ENCODE results near the gene PPIF. TPM values are rescaled to one million over a fixed set of nuclear protein-coding genes. Genes with fewer than 3 reads are reported as not detected.

Gene PPIF
- 25.6 and 60.7 TPM in 2 replicates for total RNA-seq

DNA sequence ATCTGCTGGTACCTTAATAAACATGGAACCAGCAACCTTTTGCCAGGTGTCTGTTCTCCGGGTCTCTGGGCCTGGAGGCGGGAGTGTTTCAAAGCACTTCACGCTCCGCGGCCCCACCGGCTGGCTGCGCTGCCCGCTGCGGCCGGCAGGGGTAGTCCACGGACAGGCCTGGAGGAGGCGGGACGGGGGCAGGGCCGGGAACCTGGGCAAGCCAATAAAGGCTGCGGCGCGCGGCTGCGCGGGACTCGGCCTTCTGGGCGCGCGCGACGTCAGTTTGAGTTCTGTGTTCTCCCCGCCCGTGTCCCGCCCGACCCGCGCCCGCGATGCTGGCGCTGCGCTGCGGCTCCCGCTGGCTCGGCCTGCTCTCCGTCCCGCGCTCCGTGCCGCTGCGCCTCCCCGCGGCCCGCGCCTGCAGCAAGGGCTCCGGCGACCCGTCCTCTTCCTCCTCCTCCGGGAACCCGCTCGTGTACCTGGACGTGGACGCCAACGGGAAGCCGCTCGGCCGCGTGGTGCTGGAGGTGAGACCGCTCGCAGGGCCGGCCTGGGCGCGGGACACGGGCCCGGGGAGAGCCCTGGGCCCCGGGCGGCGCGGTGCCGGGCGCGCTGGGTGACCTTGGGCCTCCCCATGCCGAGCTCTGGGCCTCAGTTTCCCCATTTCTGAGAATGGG is at the start of gene PPIF:
PPIF (plus strand) TSS at position 244 of the 668 bp plus-strand sequence; CDS start at position 324, 80 bp downstream.

Other genes starting within 250 kb of the PPIF start
- gene ZCCHC24, start 98.2 kb downstream of the PPIF start, total RNA-seq = 0.96 and 1.5 TPM in 2 replicates
- 0.43 and 0.48 TPM in 2 replicates for gene EIF5AL1, start 165.1 kb downstream of the PPIF start, total RNA-seq
- gene SFTPA2, start 212.9 kb downstream of the PPIF start, total RNA-seq = under 0.01 TPM in 1 of 2 replicates, not detected in the other

Data from tracheal epithelial cell (primary cell).